H1 (cell line): ENCODE results near the gene RRP1. TPM values are rescaled to one million over a fixed set of nuclear protein-coding genes. Genes with fewer than 3 reads are reported as not detected.

Experiments
- FOSL1 ChIP-seq: IDR thresholded peaks from 2 replicates; pipeline ENCODE4 v1.6.1; 2011; ENCODE audit warnings: mild to moderate bottlenecking, low read depth, low read length, moderate library complexity; ENCODE audit not compliant: insufficient read depth
- polyA plus RNA-seq, 7 experiments: library from polyadenylated mRNA; depleted of rRNA in 3 of 7; stranded (reverse) in 5 of 7; unstranded in 2 of 7; fragments of >200 nt in 5 of 7; fragments of 200-250 nt in 2 of 7; gene quantifications; 1 replicate in 5 of 7; 2 replicates in 1 of 7; 4 replicates in 1 of 7; pipeline versions ENCODE4 v1.2.1 to v1.2.3, GENCODE V29; 2011 to 2013; ENCODE audit warnings: missing spikeins in 2 of 7, mixed read lengths in 2 of 7
- total RNA-seq: library from RNA; stranded (reverse); fragmentation: NEBNext Ultra II Directional; extraction: Animal tissue kit (Norgen Biotek cat#: 25700); gene quantifications from 2 replicates; pipeline ENCODE4 v1.2.1, GENCODE V29; 2021

RRP1 gene
- total and polyA plus RNA-seq, 2 of the 8 experiments (the other 6 are each of a cell fraction or from before 2014, with no cell fraction given): 11.6 to 55.2 TPM

GRCh38 chr21:43774163-43774562 lies 15.2 kb upstream of the RRP1 start (continued):
- no peak for TF ChIP-seq FOSL1
